Measurements from ENCODE around the gene SYNE2.
"Not testable (repeated sequence)": the region's sequence is repeated elsewhere in the genome, so short reads cannot be mapped to it uniquely, and the experiment has no call there.

The SYNE2 gene

GRCh38 chr14:64035143-64035542, 182.3 kb downstream of the SYNE2 start:
- DNase-seq: no peak

- not testable (repeated sequence) for DNase-seq
Measured at GRCh38 chr14:64037869-64038745, 185.3 kb downstream of the SYNE2 start.

GRCh38 chr14:64038841-64039542, 186.2 kb downstream of the SYNE2 start:
- no peak for DNase-seq

- no peak for DNase-seq
Measured at GRCh38 chr14:64040044-64040443, 187.2 kb downstream of the SYNE2 start.

- not testable (repeated sequence) for DNase-seq
Measured at GRCh38 chr14:64043296-64043695, 190.5 kb downstream of the SYNE2 start.

GRCh38 chr14:64045091-64045490, 192.3 kb downstream of the SYNE2 start:
- no peak for DNase-seq

GRCh38 chr14:64049616-64050381, 197.0 kb downstream of the SYNE2 start:
- no peak for DNase-seq

- DNase-seq: no peak
Measured at GRCh38 chr14:64053694-64054669, 201.2 kb downstream of the SYNE2 start.

GRCh38 chr14:64059454-64060198, 206.8 kb downstream of the SYNE2 start:
- DNase-seq: no peak

GRCh38 chr14:64060199-64060545, 207.4 kb downstream of the SYNE2 start:
- DNase-seq: no peak

- no peak for DNase-seq
Measured at GRCh38 chr14:64060648-64061096, 207.9 kb downstream of the SYNE2 start.

- DNase-seq: no peak
Measured at GRCh38 chr14:64061115-64061514, 208.3 kb downstream of the SYNE2 start.

GRCh38 chr14:64061706-64062105, 208.9 kb downstream of the SYNE2 start:
- DNase-seq: no peak

- DNase-seq: no peak
Measured at GRCh38 chr14:64062381-64063115, 209.7 kb downstream of the SYNE2 start.

GRCh38 chr14:64064447-64064846, 211.6 kb downstream of the SYNE2 start:
- DNase-seq: no peak

GRCh38 chr14:64069634-64070359, 217.0 kb downstream of the SYNE2 start:
- no peak for DNase-seq

- no peak for DNase-seq
Measured at GRCh38 chr14:64074961-64075612, 222.3 kb downstream of the SYNE2 start.

- DNase-seq: no peak
Measured at GRCh38 chr14:64075613-64076005, 222.8 kb downstream of the SYNE2 start.

GRCh38 chr14:64080452-64080851, 227.6 kb downstream of the SYNE2 start:
- DNase-seq: no peak
